RPMI7951 (cell line): ENCODE measurements around the gene ANKS3. TPM values are rescaled to one million over a fixed set of nuclear protein-coding genes. Genes with fewer than 3 reads are reported as not detected.
A peak's percentile ranks its signal among the peaks of the same experiment; 100 is the strongest.
"Not testable (repeated sequence)": the region's sequence is repeated elsewhere in the genome, so short reads cannot be mapped to it uniquely, and the experiment has no call there.

ENCODE experiments used
- DNase-seq: peaks from one replicate; pipeline ENCODE4 v3.0.0-alpha.2; 2012; ENCODE audit warnings: low read depth
- total RNA-seq: library from RNA; depleted of rRNA; stranded (reverse); fragments of >200 nt; shearing (Covaris generic); gene quantifications from 2 replicates; pipeline ENCODE4 v1.2.3, GENCODE V29; 2014

Gene ANKS3
- total RNA-seq, 1 experiment from 2014 or later = 10.6 TPM

DNA sequence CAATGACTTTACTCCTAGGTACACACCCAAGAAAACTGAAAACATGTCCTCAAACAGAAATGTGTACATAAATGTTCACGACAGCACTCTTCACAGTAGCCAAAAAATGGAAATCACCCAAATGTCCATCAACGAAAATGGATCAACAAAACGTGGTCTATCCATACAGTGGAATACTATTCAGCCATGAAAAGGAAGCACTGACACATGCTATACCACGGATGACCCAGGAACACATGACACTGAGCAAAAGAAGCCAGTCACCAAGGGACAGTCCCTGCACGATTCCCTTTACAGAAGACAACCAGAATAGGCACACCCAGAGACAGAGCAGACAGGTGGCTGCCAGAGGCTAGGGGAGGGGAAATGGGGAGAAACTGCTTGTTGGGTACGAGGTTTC is 21.6 kb upstream of the ANKS3 start:
- no peak for DNase-seq

DNA sequence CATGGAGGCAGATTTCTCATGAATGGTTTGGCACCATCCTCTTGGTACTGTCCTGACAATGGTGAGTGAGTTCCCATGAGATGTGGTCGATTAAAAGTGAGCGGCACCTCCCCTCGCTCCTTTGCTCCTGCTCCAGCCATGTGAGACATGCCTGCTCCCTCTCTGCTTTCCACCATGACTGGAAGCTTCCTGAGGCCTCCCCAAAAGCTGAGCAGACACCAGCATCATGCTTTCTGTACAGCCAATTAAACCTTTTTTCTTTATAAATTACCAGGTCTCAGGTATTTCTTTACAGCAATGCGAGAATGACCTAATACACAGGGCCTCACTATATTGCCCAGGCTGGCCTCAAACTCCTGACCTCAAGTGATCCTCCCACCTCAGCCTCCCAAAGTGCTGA is 20.8 kb upstream of the ANKS3 start:
- DNase-seq = no peak

DNA sequence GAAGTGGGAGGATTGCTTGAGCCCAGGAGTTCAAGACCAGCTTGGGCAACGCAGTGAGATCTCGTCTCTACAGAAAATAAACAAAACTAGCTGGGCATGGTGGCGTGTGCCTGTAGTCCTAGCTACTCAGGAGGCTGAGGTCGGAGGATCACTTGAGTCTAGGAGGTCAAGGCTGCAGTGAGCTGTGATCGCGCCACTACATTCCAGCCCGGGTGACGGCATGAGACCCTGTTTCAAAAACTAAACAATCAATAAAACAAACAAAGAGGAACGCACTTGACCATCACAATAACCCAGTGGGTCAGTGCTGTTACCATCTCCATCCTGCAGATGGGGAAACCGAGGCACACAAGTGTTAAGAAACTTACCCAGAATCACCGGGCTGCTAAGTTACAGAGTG is 19.2 kb upstream of the ANKS3 start:
- DNase-seq = no peak

DNA sequence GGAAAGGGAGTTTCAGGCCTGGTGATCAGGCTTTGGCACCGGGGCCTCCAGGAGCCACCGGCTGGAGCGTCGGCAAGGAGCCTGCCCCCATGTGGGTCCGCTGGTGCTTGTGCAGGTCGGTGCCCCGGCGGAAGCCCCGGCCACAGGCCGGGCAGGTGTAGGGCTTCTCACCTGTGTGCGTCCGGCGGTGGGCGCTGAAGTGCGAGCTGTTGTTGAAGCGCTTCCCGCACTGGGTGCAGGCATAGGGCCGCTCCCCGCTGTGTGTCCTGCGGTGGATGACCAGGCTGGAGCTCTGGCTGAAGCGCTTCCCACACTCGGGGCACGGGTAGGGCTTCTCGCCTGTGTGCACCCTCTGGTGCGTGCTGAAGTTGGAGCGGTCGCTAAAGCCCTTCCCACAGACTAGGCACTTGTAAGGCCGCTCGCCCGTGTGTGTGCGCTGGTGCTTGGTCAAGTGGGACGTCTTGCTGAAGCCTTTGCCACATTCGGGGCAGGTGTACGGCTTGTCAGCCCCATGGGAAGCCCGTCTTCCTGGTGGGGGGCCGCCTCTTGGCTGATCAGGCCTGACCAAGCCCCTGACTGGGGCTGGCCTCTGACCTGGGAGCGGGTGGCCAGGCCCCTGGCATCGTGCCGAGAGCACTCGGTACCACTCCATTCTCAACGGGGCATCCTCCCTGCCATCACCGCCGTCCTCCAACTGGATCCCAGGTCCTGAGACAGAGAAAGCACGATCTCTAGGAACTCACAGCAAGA is 18.5 kb upstream of the ANKS3 start:
- no peak for DNase-seq

DNA sequence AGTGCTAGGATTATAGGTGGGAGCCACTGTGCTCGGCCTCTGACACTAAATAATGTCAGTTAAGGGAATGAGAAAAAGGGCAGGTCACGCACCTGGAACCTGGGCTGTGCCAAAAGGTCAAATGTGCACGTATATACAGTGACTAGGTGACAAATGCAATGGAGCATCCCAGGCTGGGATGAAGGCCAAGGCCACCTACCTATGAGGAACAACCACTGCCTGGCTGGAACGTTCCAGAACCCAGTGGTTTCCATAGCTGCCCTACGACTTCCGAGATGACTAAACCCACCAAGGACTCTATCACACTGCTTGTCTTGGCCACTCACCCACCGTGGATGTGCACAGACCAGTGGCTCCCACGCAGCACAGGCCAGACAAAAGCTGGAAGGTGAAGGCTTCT is 16.8 kb upstream of the ANKS3 start:
- no peak for DNase-seq

DNA sequence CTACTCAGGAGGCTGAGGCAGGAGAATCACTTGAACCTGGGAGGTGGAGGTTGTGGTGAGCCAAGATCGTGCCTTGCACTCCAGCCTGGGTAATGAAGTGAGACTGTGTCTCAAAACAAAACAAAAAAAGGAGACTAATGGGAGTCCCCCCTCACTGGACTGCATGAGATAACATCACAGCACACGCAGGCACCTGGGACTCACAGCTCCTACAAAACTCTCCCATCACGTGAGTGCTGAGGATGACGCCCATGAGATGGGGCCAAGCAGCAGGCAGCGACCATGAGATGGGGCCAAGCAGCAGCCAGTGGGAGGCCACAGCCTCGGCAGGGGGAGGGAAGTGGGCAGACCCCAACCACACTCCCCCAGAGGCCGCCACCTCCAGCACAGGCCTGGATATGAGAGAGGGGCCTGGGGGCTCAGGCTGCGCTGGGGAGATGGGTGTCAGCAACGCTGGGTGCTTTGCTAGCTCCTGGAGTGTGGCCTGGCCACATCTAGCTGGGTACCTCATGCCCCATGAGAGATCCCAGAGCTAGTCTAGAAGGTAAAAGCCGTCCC is 15.7 kb upstream of the ANKS3 start:
- DNase-seq = no peak

DNA sequence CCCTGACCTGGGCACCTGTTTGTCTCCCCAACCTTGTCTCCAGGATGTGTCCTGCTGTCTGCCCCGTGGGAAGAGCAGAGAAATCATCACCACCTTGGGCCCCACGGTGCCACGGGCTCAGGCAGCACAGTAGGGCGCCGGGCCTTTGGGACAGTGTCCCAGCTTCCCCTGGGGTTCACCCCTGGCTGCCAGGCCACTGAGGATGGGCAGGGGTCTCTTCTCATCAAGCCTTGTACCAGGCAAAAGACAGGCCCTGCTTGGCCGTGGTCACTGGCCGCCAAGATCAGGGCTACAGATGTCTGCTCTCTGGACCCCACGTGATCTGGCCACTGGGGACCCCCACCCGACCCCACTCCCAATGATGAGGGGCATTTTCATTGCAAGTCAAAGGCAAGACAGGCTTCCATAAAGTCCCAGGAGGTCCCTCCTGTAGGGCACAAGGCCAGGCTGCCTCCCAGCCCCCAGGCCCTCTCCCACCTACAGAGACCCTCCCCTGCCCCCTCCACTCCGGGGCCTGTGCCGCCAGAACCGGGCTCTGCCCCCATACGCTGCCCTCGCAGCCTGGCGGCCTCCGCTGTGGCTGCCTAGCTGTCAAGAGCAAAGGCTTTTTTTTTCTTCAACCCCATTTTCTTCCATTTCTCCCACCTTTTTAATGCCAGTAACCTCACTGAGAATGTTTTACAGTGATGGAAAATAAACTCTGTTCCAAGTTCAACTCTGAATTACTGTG is 14.8 kb upstream of the ANKS3 start:
- DNase-seq = no peak

DNA sequence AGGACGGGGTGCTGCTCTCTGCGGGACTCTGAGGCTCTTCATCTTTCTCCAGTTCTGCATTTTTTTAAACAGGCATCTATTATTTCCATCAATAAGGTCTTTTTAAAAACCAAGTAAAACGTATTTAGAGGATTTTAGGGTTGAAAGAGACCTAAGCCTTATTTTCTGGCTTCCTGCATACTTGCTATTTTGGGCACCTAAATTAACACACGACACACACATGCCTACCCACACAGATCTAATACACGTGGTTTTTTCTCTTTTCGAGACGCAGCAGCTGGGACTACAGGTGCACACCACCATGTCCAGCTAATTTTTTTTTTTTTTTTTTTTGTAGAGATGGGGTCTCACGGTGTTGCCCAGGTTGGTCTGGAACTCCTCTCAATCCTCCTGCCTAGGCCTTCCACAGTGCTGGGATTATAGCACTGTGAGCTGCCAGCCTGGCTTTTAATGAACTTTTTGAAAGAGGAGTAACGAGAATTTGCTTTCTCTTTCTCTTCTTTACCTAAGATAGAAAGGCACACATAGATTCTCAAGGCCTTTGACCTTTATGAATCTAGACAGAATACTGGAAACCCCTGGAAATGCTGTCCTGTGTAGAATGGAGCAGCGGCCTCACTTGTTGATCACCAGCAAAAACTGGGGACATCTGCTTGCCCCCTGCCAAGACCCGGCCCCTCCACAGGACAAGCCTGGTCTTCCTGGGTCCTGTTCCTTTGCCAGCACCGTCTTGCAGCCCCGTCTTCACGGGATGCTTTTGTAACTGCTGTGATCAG is 14.0 kb upstream of the ANKS3 start:
- no peak for DNase-seq

DNA sequence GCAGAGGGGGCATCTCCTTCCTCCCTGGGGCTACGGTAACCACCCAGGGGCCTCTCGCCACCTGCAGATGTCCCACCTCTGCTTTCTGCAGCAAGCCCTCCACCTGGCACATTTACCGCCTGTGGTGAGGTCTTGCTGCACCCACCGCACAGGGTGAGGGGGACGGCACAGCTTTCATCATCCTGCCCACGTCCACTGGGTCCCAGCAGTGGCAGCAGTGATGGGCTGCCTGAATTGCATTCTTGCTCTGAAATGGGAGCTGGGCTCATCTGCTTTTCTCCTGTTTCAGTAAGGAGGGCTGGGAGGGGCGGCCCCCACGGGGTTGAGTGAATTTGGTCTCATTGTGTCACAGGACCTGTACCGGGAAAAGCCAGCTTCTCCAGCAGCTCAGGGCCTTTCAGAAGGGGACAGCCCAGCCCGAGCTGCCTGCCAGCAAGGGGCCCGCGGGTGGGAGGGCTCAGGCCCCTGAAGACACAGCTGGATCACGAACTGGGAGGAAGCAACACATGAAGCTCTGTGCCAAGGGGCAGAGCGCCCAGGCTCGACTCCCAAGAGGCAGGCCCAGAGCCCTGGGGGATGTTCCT is 13.0 kb upstream of the ANKS3 start:
- no peak for DNase-seq

DNA sequence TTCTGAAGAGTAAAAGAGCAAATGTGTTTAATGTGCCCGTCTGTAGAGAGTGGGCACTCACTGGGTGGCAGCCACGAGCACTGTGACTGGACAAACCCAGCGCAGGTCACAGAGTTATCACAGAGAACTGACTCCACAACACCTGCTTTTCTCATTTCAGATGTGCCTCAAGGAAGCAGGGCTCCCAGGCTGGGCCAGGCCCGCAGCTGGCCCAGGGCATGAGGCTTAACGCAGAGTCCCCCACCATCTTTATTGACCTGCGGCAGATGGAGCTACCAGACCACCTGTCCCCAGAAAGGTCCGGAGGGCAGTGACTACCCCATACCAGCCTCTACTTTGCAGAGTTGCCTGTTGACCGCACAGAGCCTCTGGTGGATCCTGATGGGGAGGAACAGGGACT is 12.1 kb upstream of the ANKS3 start:
- DNase-seq = no peak

DNA sequence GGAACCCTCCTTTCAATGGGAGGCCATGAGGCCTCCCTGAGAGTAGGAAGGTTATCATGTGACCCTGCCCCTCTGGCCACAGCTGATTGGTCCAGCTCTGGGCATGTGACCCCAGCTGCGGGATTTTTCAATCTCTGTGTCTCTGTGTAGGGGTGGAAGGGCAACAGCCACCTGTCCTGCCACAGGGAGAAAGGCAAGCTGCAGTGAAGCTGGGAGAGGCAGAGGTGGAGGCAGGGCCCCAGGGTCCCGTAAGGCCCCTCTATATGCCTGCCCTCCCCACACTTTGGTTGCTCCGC is 11.2 kb upstream of the ANKS3 start:
- DNase-seq = no peak

DNA sequence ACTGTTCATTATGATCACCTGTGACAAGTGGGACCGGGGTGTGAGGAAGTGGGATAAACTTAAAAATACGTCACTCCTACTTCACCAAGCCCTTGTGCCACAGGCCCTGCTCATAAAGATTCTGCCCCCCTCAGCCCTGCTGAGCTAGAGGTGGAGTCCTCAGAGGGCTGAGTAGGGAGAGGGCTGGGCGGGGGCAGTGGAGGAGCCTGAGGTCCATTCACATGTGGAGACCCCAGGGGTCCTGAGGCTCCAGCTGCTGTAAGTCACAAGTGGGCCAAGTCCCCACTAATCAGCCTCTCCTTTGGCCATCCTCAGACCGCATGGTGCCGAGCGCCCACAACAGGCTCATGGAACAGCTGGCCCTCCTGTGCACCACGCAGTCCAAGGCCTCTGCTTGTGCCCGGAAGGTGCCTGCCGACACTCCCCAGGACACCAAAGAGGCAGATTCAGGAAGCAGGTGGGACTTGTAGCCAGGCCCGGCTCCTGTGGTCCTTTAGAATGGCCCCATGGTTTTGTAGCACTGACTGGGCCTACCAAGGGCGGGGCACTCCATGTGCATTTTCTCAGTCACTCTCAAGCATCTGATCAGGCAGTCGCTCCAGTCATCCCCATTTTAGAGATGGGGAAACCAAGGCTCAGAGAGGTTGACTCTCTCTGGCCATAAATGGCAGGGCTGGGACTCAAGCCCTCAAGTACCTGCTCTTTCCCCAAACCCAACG is 10.6 kb upstream of the ANKS3 start:
- DNase-seq = no peak

DNA sequence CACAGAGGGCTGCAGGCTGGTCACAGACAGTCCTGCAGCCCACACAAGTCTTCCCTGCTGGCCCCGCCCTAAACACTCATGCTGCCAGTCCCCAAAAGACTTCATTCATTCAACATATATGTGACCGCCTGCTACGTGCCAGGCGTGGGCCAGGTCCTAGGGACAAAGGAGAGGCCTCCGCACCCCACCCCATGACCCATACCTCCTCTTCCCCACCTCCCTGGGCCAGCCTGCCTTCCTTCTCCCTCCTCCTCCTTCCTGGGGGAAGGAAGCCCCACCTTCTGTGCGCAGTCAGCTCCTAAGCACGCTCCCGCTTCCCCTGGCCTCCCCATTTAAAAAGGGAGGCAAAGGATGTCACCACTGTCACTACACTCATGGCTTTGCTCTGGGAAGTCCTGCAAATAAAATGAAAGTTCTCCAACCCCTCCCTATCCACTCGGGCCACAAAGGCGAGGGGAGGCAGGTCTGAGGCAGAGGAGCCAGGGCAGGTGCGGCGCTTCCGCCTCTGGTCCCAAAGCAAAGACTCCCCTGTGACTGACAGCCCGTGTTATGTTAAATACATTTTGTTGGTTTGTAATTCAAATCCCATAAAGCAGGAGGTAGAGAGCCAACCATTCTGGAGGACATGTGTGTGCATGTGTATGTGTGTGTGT is 9.3 kb upstream of the ANKS3 start:
- no peak for DNase-seq

DNA sequence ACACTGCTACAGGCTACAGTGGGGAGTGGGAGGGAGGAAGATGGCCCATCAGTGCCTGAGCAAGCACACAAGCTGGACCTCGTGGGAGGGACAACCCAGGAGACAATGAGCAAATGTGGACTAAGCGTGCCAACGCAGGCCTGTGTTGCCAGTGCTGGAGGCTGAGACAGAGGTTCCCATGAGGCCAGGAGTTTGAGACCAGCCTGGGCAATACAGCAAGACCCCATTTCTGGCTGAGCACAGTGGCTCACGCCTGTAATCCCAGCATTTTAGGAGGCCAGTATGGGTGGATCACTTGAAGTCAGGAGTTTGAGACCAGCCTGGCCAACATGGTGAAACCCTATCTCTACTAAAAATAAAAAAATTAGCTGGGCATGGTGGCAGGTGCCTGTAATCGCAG is 4.3 kb upstream of the ANKS3 start:
- DNase-seq = not testable (repeated sequence)

DNA sequence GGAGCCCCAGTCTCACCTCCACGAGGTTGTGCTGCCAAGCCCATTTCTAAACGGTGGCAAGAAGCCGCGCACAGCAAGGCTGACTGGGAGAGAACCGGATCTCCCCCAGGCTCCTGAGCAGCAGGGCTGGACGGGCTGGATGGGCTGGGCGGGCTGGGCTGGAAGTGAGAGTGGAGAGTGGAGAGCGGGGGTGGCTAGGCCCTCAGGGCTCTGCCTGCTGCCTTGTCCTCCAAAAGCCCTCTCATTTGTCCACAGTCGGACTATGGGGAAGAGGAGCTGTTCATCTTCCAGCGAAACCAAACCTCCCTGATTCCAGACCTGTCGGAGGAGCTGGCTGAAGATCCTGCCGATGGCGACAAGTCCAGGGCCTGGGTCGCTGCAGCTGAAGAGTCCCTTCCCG is 3.5 kb upstream of the ANKS3 start:
- no peak for DNase-seq

DNA sequence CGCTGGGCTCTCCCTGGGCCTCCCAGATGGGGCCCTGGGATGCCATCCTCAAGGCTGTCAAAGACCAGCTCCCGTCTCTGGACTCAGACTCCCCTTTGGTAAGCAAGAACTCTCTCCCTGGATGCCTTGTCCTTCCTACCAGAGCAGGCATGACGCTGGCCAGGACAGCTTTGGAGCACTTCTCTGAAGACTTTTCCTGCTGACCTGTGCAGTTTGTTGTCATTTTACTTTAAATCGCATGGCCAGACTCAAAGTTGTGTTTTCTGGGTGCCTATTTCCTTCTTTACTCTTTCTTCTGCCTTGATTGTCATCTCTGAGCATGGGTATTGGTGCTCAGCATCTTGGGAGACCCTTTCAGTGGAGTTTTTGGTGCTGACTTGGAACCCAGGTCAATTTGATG is 2.5 kb upstream of the ANKS3 start:
- DNase-seq = no peak

DNA sequence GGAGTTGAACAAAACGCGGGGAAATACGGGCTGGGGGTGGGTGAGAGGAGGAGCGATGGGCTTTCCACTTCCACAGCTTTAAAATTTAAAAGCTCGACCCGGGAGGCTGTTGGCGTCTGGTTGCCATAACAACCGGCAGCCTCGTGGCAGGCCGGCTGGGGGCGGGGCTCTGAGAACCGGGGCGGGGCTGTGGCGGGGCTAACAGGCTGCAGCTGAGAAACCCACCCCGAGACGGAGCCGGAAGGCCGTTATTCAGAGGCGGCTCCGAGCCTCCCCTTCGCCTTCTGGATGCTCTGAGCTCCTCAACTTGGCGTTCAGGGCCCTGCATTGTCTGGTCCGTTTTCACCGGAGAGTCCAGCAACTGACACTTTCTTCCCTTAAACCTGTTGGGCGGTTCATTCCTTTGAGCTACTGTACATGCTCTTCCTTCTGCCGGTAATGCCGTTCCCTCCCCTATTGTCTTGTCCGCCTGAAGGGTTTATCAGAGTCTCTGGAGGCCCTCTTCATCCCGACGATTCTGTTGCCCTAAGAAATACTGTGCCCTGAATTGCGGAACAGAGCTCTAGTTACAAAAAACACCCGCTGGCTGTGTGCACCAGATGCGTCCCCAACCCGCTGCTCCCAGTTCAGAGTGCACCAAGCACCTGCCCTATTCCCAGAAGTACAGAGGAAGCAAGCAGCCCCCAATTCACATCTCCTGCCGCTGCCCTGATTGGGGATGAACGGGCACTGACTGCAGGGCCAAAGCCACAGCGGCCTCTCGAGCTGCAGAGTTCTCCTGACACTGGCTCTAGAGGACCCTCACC is 862 bp upstream of the ANKS3 start:
- peak; percentile 79 for DNase-seq

DNA sequence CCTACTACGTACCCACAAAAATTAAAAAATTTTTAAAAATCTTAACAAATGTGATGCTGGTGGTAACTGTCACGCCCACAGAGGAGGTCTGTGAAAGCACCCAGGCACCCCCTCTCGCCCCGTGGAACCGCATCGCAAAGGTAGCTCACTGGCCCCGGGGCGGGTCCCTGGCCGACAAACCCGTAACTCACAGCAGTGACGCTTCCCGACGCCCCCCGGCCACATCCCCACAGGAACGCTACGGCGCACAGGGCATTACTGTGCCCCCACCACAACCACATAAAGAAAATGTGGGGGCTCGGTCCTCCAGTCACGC is 366 bp downstream of the ANKS3 start:
- no peak for DNase-seq

DNA sequence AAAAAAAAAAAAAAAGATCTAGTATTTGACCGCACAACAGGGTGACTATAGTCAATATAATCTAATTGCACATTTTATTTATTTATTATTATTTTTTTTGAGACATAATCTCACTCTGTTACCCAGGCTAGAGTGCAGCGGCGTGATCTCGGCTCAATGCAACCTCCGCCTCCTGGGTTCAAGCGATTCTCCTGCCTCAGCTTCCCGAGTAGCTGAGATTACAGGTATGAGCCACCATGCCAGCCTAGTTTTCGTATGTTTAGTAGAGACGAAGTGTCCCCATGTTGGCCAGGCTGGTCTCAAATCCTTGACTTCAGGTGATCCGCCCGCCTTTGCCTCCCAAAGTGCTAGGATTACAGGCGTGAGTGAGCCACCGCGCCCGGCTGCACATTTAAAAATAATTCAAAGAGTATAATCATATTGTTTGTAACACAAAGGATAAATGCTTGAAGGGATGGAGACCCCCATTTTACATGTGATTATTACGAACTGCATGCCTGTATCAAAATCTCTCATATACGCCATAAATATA is 794 bp downstream of the ANKS3 start:
- no peak for DNase-seq

DNA sequence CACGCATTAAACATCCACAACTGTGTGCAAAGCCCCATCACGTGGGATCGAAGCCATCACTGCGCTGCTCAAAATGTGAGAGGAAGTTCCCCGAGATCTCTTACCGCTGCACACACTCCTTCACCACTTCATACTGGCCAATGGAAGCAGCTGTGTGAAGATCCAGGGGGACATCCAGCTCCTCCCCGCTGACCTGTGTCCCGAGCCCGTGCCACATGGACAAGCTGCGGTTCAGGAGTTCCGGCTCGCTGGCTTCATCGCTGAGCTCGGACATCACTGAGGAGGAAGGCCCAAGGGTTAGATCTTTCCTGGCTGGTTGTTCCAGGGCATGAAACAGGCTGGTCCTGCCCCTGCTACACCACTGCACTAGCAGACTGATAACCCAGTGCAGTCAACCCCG is 4.2 kb downstream of the ANKS3 start:
- no peak for DNase-seq
